ENCODE results near the gene CLEC20A.

Gene CLEC20A

DNA sequence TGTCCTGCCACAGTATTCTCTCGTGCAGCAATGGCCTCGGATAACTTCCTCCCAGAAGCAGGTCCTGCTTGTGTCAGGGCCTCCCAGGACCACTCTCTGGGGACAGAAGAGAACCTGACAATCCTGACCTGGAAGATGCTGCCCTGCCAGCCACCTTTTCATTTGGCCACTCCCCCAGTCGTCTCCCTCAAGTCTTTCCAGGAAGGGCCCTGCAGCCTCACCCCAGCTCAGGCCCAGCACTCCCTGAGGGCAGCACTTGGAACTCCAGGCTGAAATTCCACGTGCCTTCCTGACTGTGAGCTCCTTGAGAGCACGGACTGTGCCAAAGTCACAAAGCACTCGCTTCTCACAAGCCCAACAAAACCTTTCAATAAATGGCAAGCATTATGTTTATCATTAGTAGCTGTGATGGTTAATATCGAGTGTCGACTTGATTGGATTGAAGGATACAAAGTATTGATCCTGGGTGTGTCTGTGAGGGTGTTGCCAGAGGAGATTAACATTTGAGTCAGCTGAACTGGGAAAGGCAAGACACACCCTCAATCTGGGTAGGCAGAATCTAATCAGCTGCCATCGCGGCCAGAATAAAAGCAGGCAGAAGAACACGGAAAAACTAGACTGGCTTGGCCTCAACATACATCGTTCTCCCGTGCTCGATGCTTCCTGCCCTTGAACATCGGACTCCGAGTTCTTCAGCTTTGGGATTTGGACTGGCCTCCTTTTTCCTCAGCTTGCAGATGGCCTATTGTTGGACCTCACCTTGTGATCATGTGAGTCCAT, 2.3 kb upstream of the CLEC20A start:
- no peak for DNase-seq

DNA sequence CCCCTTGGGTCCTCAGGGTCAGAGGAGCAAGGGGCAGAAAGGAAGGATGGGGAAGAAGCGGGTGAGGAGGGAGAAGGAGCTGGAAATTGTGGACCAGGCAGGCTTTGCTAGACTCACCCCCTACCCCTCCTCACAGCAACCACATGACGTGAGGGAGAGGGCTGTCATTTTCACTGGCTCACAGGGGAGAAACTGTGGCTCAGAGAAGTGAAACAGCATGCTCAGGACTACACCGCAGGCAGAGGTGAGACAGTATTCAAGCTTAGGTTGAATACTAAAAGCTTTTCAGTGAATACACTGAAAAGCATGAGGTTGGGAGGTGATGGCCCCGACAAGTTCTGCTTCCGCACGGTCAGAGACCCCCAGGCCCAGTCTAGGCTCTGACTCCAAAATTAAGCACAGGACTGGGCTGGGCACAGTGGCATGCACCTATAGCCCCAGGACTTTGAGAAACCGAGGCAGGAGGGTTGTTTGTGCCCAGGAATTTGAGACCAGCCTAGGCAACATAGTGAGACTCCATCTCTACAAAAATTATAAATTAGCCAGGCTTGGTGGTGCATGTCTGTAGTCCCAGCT, 1.2 kb upstream of the CLEC20A start:
- no peak for DNase-seq

DNA sequence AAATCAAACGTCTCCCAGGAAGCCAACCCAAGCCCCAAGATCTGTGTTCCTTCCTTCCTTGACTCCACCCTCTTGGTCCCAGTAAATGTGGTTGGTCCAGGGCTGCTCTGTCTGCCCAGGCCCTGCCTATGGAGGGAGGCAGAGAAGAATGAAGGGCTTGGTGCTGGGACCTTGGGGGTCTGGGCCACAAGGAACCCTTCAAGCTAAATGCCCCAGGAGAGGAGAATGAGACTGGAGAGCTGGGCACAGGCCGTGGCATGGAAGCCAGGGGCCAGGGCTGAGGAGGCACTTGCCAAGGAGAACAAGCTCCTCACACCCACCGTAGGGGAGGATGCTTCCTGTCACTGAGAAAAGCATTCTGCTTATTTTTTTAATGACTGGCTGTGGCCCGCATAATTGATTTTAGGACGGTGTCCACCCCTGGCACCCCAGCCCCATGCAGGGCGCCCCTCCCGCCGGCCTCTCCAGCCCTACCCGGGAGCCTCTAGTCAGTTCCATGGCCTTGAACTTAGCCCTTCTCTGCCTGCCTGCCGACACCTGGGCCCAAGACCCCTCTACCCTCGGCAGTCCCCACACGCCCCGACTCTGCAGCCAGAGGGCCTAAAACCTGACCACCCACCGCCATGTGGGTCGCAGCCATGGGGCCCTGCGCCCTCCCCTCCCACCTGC, 889 bp downstream of the CLEC20A start:
- no peak for DNase-seq

DNA sequence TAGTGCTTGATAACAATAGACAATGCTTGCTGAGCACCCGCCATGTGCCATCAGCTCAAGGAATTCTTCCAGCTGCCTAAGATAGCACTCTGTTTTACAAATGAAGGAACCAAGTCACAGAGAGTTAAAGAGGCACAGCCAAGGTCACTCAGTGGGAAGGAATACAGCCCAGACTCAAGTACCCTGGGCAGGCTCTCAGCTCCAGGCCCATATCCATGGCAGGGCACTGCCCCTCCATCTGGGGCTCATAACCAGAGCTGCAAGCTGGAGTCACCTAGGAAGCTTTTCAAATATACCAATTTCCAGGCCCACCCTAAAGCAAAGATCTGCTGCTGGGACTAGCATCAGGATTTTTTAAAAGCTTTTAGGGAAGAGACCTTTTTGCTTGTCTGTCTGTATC, 1.6 kb downstream of the CLEC20A start:
- DNase-seq = no peak

DNA sequence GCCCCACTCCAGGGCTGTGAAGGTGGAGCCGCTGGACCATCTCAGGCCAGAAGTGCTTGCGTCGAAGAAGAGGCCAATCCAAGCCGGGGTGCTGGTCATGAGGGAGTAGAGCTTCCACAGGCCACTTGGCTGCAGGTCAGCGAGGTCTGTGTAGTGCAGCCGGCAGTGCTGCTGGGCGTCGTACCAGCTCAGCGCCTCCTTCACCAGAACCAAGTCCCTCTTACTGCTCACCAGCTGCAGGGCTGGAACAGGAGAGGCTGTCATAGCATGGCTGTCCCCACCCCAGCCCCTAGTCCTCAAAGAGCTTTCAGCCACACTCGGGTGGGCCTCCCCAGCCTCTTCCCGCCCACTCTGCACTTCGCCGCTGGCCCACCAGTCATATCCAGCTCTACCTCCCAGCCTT, 2.2 kb downstream of the CLEC20A start:
- DNase-seq = no peak

DNA sequence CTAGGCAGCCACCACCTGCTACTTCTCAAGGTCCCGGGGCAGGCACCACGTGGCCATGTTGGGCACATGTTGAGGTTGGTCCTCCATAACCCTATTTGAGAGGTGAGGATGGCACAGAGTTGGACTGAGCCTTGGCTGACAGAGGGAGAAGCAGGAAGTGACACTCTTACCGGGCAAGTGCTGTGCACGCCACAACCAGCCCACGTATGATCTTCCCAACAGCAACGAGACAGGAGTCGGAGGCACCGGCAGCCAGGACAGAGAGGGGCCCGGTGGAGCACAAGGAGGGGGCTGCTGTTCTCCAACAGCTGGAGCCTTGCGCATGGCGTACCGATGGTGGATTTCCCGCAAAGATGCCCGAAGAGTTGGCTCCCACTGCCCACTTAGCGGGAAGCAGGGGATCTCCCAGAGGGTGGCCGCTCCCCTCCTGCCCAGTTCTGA, 3.4 kb downstream of the CLEC20A start:
- no peak for DNase-seq

DNA sequence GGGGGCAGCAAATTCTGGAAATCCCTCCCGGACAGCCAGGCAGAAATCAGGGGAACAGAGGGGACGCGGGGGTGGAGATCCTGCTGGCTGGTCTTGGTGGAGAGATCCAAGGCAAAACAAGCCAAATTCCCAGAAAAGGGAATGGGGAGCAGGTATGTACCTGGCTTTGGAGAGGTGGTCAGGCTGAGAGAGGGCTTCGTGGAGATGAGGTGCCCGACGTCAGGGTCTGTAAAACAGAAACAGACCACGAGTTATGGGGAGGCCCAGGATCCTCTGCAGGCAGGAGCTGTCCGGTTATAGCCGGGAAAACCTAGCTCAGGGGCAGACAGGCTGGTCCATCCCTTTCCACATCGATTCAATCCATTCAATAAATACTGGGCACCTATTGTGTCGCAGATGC, 4.4 kb downstream of the CLEC20A start:
- no peak for DNase-seq

DNA sequence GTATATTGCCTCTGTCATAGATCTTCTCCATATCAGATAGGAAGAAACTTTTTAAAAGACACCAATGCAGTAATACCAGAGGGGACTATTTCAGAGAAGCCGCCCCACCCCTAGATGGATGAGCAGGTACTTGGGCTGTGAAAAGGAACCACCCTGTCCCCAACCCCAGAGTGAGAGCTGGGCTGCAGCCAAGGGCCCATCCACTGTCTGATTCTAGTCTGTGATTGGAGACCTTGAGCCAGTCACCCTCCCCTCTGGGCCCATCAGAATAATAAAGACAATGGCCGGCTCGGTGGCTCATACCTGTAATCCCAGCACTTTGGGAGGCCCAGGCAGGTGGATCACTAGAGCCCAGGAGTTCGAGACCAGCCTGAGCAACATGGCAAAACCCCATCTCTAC, 5.0 kb downstream of the CLEC20A start:
- no peak for DNase-seq

DNA sequence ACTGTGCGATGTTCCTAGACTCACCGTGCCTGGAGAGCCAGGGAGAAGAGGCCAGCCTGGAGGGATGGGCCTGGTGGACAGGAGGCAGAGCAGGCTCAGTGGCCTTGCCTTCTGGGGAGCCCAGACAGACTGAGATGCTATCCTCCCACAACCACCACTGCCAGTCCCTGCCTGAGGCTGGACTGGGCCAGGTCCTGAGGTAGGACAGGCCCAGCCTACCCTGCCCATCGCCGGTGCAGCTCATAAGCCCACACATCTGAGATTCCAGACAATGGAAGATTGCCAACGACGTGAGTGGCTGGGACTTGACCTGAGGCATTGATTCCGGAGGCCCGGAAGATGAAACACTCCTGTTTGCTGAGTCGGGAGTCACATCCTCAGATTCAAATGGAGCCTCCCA, 5.8 kb downstream of the CLEC20A start:
- DNase-seq = no peak

DNA sequence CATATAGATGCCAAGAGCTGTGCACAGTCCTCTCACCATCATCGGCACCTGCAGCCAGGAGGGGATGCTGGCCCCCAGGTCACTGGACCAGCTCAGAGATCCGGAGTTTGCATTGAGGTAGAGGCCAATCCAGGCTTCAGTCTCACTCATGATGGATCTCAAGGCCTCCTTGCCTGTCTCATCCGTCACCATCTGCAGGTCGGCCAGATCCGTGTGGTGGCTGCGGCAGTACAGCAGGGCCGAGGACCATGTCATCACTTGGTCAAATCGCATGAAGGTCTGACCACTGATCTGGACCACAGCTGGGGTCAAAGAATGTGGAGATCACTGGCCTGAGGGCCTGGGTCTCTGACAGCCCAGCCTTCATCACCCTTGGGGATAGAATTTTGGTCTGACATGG, 6.6 kb downstream of the CLEC20A start:
- no peak for DNase-seq

DNA sequence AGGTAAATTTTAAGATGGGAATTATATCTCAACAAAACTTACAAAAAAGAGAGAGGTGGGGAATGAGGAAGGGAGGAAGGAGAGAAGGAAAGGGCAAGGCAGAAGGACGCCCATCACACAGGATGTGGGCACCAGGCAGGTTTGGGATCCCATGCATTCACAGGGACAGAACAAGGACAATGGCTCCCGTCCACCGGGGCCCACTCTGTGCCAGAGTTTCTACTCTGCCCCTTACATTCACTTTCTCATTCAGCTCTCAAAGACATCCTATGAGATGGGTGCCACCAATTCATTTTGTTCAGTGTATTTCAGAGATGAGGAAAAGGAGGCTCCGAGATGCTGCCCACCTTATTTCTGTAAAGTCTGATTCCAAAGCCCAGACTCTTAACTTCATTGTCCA, 7.4 kb downstream of the CLEC20A start:
- DNase-seq = no peak

DNA sequence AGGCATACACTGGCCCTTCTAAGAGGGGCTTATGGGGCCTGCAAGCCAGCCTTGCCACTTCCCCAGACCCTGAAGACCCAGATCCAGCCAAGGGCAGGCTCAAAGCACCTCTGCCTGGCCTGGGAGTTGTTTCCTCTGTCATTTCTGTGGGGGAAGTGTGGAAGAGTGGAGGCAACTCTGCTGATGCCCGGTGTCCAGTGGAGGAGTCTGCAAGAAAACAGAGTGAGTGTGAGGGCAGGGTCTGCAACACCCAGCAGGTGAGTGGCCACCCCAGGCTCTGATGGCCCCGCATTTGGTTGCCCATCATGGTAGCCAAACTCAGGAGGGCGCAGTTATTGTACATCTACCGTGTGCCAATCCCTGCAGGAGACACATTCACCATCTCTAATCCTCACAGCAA, 8.4 kb downstream of the CLEC20A start:
- no peak for DNase-seq

DNA sequence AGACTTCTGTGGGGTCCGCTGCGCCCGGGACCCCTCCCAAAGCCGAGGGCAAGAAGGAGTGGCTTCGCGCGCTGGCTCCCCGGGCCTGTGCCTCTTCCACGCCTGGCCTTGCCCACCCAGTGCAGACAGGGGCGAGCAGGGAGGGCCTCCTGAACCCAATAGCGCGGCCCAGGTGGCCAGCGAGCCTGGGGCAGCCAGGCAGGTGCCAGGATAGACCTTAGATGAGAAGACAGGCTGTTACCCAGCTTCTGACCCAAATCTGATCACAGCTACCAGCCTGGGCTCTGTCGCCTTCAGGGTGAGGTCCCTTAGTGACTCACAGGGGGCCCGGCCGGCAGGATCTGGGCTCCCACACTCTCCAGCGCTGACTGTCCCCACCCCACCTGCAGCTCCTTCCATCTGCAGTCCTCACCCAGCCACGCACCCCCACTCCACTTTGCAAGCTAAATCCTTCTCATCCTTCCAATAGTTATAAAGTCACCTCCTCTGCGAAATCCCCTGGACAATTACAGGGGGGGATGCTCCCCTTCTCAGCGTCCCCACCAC, 9.6 kb downstream of the CLEC20A start:
- DNase-seq = no peak

DNA sequence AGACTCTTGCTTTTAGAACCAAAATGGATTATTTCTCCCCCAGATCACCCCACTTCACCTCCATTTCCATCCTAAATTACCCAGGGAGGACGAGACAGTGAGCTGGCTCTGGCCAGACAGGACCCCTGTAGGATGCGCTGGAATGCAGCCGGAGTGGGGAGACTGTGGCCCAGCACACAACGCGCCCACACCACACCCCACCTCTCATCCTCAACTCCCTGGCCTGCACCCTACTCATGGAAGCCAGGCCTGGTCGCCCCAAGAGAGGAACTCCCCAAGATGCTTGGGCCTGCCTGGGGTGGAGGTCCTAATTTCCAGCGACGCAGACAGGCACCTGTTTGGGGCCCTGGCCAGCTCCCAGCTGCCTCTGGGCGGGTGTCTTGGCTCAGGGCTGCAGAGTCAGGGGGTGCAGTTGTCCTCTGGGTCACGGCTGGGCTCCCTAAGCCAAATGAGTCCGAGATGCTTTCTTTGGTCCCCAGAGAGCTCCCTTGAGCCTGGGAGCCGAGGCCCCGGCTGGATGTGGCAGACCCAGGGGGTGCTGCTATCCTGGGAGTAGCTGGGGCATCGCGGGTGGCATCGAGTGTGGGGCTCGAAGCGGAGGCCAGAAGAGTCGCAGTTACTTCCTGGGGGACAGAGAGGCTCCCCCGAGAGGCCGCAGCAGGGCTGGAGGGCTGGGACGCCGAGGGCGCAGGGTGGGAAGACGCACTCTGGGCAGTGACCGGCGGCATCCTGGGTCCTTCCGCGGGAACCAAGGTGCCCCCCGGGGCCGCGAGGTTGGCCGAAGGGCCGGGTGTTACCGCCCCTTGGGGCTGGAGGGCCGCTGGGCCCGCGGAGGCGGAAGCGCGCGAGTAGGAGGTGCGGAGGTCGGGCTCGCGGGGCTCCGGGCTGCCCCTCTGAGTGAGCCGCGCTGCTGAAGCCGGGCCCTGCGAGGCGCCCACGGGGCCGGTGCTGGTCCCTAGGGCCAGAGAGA, 10.4 kb downstream of the CLEC20A start:
- DNase-seq = no peak

DNA sequence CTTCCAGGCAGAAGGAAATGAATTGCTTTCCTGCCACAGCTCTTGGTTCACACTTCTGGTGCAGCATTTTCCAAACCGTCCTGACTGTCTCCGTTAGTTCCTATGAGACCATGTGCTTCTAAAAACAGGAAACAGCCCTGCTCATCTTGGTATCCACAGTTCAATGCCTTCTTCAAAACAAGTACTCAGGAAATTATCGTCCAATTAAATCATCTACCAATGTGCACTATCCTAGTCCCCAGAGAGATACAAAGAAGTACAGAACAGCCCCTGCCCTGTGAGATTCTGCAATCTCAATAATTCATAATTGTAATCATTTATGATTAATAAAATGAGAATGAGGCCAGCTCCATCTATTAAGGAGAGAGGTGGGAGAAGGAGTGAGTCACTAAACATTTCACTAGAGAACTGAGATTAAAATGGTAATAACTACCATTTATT, 11.2 kb downstream of the CLEC20A start:
- no peak for DNase-seq

DNA sequence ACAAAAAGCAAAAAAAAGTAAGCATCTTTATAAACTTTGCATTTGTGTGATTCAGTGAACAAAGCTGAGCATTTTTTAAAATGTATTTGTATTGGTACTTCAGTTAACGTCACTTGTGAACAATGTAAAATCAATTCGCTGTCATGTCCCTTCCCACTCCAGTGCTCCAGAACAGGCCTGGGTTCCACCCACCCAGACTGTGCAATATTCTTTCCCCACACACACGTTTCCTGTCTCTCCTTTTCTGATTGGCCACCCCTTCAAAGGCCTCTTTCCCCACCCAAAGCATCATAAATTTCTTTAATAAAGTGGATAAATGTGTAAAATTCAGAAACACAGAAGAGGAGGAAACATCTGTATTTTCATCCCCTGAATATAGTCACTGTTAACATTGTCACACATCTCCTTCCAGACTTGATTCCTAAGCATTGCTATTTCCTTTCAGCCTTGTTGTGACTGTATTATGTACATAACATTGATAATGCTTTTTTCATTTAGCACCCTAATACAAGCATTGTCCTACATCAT, 12.0 kb downstream of the CLEC20A start:
- DNase-seq = no peak

DNA sequence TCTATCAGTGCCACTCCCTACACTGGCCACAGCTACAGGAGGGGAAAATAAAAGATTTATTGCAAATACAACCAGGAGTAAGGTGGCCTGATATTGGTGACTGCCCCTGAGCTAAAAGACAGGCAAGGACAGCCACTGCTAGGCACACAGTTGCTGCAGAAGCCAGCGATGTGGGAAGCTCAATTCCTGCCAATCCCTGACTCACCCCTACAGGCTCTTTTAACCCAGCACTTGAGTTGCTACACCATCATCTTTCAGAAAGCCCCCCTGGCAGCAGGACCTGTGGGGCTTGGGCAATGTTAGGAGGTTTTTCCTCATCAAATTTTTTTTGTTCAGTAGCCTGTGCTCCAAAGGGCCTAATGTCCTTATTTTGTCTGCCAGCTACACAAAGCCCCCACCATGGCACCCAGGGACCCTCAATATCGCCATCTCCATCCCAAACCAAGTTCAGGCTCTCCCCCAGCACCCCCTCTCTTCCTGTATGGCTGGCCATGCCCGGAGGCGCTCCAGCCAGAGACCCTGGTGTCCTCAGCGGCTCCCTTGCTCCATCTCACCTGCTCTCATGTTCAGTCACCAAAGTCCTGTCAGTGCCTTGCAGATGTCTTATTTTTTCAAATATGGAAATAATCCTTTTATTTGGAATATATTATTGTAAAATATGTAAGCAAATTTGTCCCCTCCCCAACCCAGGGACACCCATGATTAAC, 13.4 kb downstream of the CLEC20A start:
- DNase-seq = no peak

DNA sequence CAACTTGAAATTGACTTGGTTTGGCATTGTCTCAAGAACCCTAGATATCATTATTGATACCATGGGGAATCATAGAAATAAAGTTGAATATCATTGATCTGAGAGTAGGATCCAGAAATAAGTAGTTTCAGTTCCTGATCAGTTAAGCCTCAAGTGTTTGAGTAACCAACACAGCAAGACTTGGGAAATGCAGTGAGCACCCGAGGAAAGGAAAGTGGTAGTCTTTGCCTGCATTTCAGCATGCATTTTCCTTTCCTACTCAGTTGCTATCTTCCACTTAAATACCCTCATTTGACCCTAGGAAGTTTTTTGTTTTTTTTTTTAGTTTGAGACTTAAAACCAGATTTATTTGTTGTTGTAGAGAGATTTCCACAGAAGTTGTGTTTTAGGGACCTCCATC, 18.9 kb downstream of the CLEC20A start:
- DNase-seq = no peak

DNA sequence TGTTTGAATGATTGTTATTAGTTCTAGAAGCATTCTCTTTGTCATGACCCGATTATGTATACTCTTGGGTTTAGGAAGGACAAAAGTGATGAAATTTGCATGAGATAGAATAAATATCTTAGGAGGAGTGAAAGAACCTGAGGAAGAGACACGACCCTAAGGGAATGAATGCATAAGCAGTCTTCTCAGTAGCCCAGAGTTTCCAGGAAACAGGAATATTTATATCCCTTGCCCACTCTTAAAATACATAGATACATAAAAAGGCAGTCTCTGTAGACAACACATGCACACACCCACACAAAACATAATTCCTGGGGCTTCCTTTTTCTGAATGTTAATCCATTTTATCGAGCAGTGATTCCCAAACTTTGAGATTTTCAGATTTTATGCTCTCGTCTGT, 19.4 kb downstream of the CLEC20A start:
- no peak for DNase-seq

DNA sequence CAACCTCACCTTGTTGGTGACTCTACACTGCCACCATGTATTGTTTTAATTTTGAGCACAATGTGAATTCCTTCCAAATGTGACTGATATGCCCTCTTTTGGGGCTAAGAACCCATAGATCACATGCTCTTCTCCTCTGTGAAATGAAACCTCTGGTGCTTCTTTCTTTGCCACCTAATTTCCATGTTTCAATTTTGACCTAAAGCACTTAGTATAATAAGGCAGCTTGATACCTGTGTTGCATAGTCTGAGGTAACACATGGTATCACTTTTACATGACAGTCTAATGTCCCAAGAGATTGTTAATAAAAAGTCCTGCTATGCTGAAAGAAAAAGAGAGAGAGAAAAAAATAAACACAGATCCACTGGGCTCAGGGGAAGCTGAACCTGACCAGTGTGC, 24.2 kb downstream of the CLEC20A start:
- no peak for DNase-seq

DNA sequence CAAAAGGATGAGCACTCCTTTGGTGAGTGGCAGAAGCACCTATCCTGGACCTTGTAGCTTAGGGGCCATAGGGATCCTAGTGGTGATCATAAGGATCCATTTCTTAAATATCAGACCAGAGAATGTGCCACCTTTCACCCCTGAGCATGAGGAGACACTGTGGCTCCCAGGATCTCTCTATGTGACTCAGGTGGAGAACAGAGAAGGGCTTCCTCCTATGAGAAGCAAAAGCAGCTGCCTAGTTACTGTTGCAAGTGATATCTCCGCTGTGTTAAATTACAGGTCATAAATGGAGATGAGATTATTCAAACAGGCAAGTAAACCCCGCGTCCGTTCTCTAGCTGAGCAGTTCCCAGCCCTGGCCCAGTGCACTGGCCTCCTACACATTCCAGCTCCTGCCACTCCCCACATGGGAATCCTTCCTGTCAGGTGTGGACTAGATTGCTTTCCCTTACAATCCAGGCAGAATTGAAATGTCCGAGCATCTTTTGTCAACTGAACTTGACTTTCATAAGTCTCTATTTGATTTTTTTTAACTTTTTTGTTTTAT, 26.3 kb downstream of the CLEC20A start:
- DNase-seq = no peak

DNA sequence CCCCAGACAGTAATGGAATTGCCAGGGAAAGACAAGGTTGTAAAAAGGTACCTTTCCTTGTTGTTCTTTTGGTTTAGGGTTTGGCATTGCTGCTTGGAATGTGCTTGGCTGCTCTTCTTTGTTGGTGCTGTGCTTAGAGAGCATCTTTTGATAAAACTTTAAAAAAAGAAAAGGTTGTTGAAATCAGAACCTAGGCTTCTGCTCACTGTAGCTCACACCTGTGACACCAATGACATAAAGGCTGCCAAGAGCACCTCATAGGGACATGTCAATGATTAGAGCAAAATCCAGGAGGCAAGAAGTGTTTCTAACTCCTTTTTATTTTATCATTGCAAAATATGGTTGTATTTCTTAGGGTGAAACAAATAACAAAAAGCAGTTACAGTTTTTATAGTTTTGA, 28.9 kb downstream of the CLEC20A start:
- DNase-seq = no peak

Data from stimulated activated CD4-positive, alpha-beta T cell treated with anti-CD3 and anti-CD28 coated beads, Interleukin-12 subunit alpha, Interleukin-12 subunit beta, amount 100 ng/mL, for 4 hours (primary cell).